A673 (cell line): Measurements from ENCODE around the gene MAP6. TPM values are rescaled to one million over a fixed set of nuclear protein-coding genes. Genes with fewer than 3 reads are reported as not detected.

Source experiments
- BruUV-seq: library from RNA; stranded (reverse); fragments of 400-500 nt; replicated peaks from 2 replicates; lab custom pipeline; 2021; lab: Mats Ljungman, UMichigan
- CTCF ChIA-PET: fragments of 300-600 bp; sonication (Branson Sonifier 250); formaldehyde crosslinking; loops from one replicate; lab custom pipeline; 2022; ENCODE audit warnings: antibody characterized with exemption; lab: Charles Lee
- POLR2A ChIA-PET: fragments of 300-600 bp; sonication (Branson Sonifier 250); formaldehyde crosslinking; loops from one replicate; lab custom pipeline; 2022; ENCODE audit warnings: antibody characterized with exemption; ENCODE audit not compliant: low non-redundant PET; lab: Charles Lee
- DNase-seq: peaks from one replicate; pipeline ENCODE4 v3.0.0-alpha.2; 2015; ENCODE audit warnings: low spot score
- H3K27ac ChIP-seq: fragments of 200-600 bp; sonication (generic); 2 replicates; pipeline ENCODE4 v1.5.1; 2016; ENCODE audit warnings: mixed run types, low read depth, mild to moderate bottlenecking, mixed read lengths, antibody characterized with exemption, low read length; ENCODE audit not compliant: poor library complexity, severe bottlenecking
- H3K27me3 ChIP-seq: fragments of 200-600 bp; sonication (generic); replicated peaks from 2 replicates; pipeline ENCODE4 v1.6.1; 2017; ENCODE audit warnings: mixed run types, low read depth, mild to moderate bottlenecking, mixed read lengths, antibody characterized with exemption, low read length; ENCODE audit not compliant: insufficient read depth, poor library complexity
- H3K36me3 ChIP-seq: fragments of 200-600 bp; sonication (generic); 2 replicates; pipeline ENCODE4 v1.6.1; 2016; ENCODE audit warnings: mixed run types, mild to moderate bottlenecking, mixed read lengths, antibody characterized with exemption, low read length; ENCODE audit not compliant: insufficient read depth, poor library complexity, severe bottlenecking
- H3K4me1 ChIP-seq: fragments of 200-600 bp; sonication (generic); 2 replicates; pipeline ENCODE4 v1.6.1; 2017; ENCODE audit warnings: mixed run types, mild to moderate bottlenecking, mixed read lengths, antibody characterized with exemption, low read length; ENCODE audit not compliant: insufficient read depth, poor library complexity, severe bottlenecking
- H3K4me3 ChIP-seq: fragments of 200-600 bp; sonication (generic); 2 replicates; pipeline ENCODE4 v1.5.1; 2016; ENCODE audit warnings: low read depth, mixed run types, mild to moderate bottlenecking, mixed read lengths, low read length; ENCODE audit not compliant: poor library complexity, severe bottlenecking
- H3K9me3 ChIP-seq: fragments of 200-600 bp; sonication (generic); 2 replicates; pipeline ENCODE4 v1.6.1; 2016; ENCODE audit warnings: mixed run types, low read depth, mild to moderate bottlenecking, mixed read lengths, antibody characterized with exemption, low read length; ENCODE audit not compliant: poor library complexity, severe bottlenecking
- CTCF ChIP-seq: fragments of 300-800, 200-600 bp; sonication (generic); conservative IDR thresholded peaks from 2 replicates; pipeline ENCODE4 v1.5.1; 2017; ENCODE audit warnings: low read depth, mild to moderate bottlenecking, antibody characterized with exemption, low read length, moderate library complexity, mixed read lengths
- EZH2 ChIP-seq: fragments of 200-600 bp; sonication (generic); IDR thresholded peaks from 2 replicates; pipeline ENCODE4 v1.6.1; 2017; ENCODE audit warnings: borderline replicate concordance, low read depth, mild to moderate bottlenecking, mixed read lengths, antibody characterized with exemption, low read length; ENCODE audit not compliant: poor library complexity, severe bottlenecking
- intact Hi-C: fragments of 100-400 bp; cut with micrococcal nuclease; formaldehyde crosslinking; loops from one replicate; pipeline ENCODE4 v1.10.0; 2022; ENCODE audit not compliant: unreplicated experiment
- total RNA-seq: library from RNA; stranded (reverse); gene quantifications from 2 replicates; pipeline ENCODE4 v1.2.3, GENCODE V29; 2021

Gene MAP6
- total RNA-seq, 1 experiment from 2014 or later: not detected

- DNase-seq: no peak
- ChIA-PET CTCF (no interaction called here), POLR2A (no interaction called here)
- Histone ChIP-seq H3K4me1 (peaks cover 30% of the 10 kb centered on the region), H3K9me3 (no peaks in the 10 kb centered on the region), H3K4me3 (no peak overlapping the region), H3K27ac (peak overlapping the region; percentile 99), H3K27me3 (no peaks in the 10 kb centered on the region), H3K36me3 (peaks cover 68% of the 10 kb centered on the region)
- no TSS peak for BruUV-seq
- intact Hi-C loops: no loop called here
- no peak for TF ChIP-seq EZH2
Measured at GRCh38 chr11:75565916-75566762, 102.7 kb downstream of the MAP6 start.

DNA sequence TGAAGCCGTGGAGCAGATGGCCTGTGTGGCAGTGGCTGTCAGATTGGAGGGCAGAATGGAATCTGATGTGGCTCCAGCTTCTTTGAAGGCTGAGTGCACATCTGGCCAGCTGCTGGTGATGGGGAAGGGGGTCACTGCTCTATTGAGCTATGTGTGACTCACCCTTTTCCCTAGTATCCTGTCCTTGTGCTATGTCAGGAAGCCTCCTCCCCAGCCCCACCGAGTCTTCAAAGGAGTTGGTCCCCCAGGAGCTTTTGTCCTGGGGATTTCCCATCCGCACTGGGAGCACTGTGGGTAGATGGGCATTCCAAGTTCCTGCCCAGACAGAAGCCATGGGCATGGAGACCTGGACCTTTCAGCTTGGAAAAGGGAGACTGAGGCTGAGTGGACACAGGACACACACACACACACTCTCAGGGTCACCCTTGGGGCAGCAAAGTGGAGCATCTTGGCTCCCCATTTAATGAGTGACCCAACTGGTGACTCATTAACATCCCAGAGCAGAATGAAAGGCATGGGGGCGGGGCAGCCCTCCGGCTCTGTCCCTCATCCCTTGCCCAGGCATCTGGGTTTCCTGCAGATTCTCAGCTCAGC lies 103.5 kb downstream of the MAP6 start:
- peaks cover 39% of the 10 kb centered on the region for H3K4me1 ChIP-seq
- no peaks in the 10 kb centered on the region for H3K9me3 ChIP-seq
- POLR2A ChIA-PET: no interaction called here
- TF ChIP-seq CTCF: no peak
- TF ChIP-seq EZH2: no peak
- intact Hi-C loops: no loop called here
- H3K27ac ChIP-seq: peak overlapping the region; percentile 99
- H3K36me3 ChIP-seq: peaks cover 60% of the 10 kb centered on the region
- H3K4me3 ChIP-seq: no peak overlapping the region
- BruUV-seq: no TSS peak
- CTCF ChIA-PET: no interaction called here
- DNase-seq: no peak
- H3K27me3 ChIP-seq: no peaks in the 10 kb centered on the region

- POLR2A ChIA-PET: interaction anchor here (0.6 to 0.9 kb wide), 2 partner anchors 10 to 1021 kb away, joined by 7 to 19 read pairs; no protein-coding TSS in a partner anchor
- peaks cover 48% of the 10 kb centered on the region for H3K36me3 ChIP-seq
- H3K9me3 ChIP-seq: no peaks in the 10 kb centered on the region
- DNase-seq: peak; percentile 95
- H3K27ac ChIP-seq: peak overlapping the region; percentile 99
- CTCF ChIA-PET: interaction anchor here (0.7 kb wide), 1 partner anchor 21 kb away, joined by 3 read pairs; no protein-coding TSS in a partner anchor
- peaks cover 48% of the 10 kb centered on the region for H3K4me1 ChIP-seq
- TF ChIP-seq CTCF (peak; percentile 73), EZH2 (no peak)
- no peaks in the 10 kb centered on the region for H3K27me3 ChIP-seq
- H3K4me3 ChIP-seq: peak overlapping the region; percentile 86
- no TSS peak for BruUV-seq
- intact Hi-C loops: no loop called here
Measured at GRCh38 chr11:75563978-75564552, 104.8 kb downstream of the MAP6 start.
